HL-60 (cell line): Measurements from ENCODE around the gene COPS7A.

ENCODE experiments used
- CTCF ChIP-seq: IDR thresholded peaks from one replicate; pipeline ENCODE4 v1.5.1; 2011; ENCODE audit warnings: low read length, control low read depth, inconsistent platforms; ENCODE audit not compliant: insufficient read depth
- POLR2AphosphoS5 ChIP-seq: IDR thresholded peaks from 2 replicates; pipeline ENCODE4 v1.6.1; 2012; ENCODE audit warnings: low read depth
- TF ChIP-seq, protein P1 (sequence below): IDR thresholded peaks from 2 replicates; pipeline ENCODE4 v1.6.1; 2012; ENCODE audit warnings: low read depth; ENCODE audit not compliant: insufficient replicate concordance

- TF ChIP-seq POLR2AphosphoS5, result no peak
- TF ChIP-seq CTCF, result no peak
- TF ChIP-seq, protein P1, sequence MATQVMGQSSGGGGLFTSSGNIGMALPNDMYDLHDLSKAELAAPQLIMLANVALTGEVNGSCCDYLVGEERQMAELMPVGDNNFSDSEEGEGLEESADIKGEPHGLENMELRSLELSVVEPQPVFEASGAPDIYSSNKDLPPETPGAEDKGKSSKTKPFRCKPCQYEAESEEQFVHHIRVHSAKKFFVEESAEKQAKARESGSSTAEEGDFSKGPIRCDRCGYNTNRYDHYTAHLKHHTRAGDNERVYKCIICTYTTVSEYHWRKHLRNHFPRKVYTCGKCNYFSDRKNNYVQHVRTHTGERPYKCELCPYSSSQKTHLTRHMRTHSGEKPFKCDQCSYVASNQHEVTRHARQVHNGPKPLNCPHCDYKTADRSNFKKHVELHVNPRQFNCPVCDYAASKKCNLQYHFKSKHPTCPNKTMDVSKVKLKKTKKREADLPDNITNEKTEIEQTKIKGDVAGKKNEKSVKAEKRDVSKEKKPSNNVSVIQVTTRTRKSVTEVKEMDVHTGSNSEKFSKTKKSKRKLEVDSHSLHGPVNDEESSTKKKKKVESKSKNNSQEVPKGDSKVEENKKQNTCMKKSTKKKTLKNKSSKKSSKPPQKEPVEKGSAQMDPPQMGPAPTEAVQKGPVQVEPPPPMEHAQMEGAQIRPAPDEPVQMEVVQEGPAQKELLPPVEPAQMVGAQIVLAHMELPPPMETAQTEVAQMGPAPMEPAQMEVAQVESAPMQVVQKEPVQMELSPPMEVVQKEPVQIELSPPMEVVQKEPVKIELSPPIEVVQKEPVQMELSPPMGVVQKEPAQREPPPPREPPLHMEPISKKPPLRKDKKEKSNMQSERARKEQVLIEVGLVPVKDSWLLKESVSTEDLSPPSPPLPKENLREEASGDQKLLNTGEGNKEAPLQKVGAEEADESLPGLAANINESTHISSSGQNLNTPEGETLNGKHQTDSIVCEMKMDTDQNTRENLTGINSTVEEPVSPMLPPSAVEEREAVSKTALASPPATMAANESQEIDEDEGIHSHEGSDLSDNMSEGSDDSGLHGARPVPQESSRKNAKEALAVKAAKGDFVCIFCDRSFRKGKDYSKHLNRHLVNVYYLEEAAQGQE, result no peak
These were observed 25.3 kb upstream of the COPS7A start for GRCh38 chr12:6698352-6699046.
